ENCODE measurements around the gene MPC1. TPM values are rescaled to one million over a fixed set of nuclear protein-coding genes. Genes with fewer than 3 reads are reported as not detected.
"Not testable (repeated sequence)": the region's sequence is repeated elsewhere in the genome, so short reads cannot be mapped to it uniquely, and the experiment has no call there.

MPC1 gene
- total RNA-seq, 2 donors from 2014 or later = 273 to 352 TPM

DNA sequence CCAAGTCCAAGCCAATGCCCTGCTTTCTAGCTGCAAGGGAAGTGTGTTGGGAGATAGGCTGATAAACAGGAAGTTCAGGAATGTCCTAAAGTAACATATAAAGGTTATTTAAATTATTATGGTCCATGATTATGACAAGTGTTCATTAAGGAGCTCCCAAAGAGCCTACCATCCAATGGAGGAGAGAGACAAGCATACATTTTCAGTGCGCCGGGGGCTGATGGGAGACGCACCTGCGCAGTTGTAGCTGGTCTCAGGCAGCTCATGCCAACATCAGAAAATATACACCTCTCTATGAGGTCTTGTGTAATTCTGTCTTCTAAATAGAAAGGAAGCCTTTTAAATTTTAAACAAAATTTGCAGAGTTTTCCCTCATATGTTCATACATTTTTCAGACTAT is 27.8 kb downstream of the MPC1 start:
- intact Hi-C loops (cut with DNase I) = no loop called here
- DNase-seq = no peak
- ATAC-seq = no peak

DNA sequence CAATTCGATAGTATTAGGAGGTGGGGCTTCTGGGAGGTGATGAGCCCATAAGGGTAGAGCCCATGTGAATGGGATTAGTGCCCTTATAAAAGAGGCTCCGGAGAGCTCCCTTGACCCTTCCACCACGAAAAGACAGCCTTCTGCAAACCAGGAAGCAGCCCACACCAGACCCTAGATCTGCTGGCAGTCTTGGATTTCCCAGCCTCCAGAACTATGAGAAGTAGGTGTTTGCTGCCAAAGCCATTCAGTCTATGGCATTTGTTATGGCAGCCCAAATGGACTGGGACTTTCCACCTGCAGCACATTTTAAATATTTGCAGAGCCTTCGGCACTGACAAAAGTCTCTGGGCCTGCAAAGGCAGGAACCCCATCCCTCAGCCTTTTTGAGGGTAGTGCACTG is 28.6 kb downstream of the MPC1 start:
- ATAC-seq (no peak), DNase-seq (no peak)
- intact Hi-C loops (cut with DNase I) = no loop called here

DNA sequence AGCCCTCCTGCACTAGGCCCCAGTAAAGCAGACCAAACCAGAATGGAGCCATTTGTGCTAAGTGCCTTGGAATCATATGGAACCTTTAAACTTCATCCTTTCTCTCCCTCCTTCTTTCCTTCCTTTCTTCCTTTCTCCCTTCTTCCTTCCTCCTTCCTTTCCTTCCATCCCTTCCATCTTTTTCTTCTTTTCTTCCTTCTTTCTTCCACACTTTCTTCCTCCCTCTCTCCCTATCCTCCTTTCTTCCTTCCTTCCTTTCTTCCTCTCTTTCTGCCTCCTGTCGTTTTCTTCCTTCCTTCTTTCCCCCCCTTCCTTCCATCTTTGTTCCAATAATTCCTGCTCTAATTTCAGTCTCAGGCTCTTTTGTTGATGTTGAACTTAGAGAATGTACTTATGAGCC is 29.2 kb downstream of the MPC1 start:
- intact Hi-C loops (cut with DNase I) = no loop called here
- ATAC-seq = no peak
- no peak for DNase-seq

DNA sequence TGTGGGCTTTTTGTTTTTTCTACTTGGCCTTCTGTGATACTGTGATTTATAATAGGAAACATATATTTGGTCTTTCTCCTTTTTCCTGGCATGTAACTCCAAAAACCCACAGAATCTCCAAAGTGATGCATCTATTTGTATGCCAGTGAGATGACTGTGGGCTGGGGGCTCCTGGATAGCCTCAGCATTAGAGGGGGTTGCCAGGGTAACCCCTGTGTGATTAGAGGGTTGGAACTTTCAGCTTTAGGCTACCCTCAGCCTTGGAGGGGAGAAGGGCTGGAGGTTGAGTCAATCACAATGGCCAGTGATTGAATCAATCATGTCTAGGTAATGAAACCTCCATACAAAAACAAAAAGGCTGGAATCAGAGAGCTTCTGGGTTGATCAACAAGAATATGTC is 29.8 kb downstream of the MPC1 start:
- intact Hi-C loops (cut with DNase I) = no loop called here
- ATAC-seq = no peak
- no peak for DNase-seq

DNA sequence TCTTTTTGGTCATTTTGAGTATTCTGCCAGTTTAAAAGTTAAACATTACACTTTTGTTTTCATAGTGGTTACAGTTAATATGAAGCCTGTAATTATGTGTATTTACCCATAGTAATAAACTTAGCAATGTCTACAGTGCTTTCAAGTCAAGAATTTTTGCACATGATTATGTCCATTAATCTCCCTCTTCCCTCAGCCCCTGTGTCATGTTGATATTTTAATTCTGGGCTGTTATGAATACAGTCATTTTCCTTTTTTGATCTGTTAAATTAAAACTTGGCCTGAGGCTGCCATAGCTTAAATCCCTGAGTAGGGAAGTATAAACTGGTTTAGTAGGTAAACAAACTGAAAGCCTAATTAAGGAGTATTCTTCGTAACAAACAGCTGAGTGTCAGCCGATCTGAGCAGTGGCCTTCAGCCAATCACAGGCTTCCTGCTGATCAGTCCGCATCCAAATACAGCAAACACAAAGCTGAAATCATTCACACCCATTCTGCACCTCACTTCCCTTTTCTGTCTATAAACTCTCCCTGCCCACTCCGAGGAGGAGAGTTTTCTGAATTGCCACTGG is 30.9 kb downstream of the MPC1 start:
- intact Hi-C loops (cut with DNase I) = no loop called here
- ATAC-seq (peak; percentile 57 to 72), DNase-seq (no peak)

DNA sequence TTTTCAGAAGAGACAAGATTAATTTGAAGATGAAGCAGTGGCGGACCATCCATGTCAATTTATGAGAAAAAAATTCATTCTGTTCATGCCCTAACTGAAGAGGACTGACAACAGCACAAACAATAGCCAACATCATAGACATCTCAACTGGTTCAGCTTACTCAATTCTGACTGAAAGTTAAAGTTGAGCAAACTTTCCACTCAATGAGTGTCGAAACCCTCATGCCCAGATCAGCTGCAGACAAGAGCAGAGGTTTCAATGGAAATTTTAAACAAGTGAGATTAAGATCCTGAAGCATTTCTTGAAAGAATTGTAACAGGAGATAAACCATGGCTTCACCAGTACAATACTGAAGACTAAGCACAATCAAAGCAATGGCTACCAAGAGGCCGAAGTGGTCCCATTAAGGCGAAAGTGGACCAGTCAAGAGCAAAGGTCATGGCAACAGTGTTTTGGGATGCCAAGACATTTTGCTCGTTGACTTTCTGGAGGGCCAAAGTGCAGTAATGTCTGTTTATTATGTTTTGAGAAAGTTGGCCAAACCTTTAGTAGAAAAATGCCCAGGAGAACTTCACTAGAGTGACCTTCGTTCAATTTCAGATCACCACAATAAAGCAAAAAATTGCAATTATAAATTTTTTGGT is 34.3 kb downstream of the MPC1 start:
- peak in 1 of 2 donors; percentile 38 for ATAC-seq
- no peak for DNase-seq
- intact Hi-C loops (cut with DNase I) = no loop called here

DNA sequence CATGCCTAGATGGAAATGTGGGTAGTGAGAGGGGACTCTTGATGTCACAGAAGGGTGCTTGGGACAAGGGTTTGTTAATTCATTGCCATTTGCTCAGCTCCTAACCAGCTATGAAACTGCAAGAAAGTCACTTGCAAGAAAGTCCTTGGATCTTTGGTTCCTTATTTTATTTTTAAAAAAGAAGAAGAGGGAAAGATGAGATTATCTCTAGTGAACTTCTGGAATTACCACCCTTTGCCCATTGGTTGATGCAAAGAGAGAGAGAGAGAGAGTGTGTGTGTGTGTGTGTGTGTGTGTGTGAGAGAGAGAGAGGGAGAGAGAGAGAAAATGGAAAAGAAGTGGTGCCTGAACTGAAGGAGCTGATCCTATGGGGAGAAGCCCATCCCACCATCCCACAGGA is 35.8 kb downstream of the MPC1 start:
- intact Hi-C loops (cut with DNase I) = no loop called here
- ATAC-seq = no peak

DNA sequence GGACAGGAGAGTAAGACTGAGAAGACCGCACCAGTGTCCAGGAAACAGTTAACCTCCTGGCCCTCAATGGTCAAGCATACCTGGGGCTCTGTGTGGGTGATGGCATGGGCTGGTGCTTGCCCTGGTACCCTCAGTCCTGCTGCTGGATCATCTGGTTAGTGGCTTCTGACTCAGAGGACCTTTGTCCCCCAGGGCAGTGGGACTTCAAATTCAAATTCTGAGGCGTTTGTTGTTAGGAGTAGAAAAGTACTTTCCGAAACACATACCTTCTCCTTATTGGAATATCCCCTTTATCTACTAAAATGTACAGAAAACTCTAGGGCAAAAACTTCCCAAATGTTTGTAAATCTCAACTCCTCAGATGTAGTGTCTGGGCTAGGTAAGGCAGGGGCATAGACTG is 36.3 kb downstream of the MPC1 start:
- no peak for ATAC-seq
- DNase-seq = no peak
- intact Hi-C loops (cut with DNase I) = no loop called here

More for the DNA sequence above, 35.8 kb downstream of the MPC1 start:
- no peak for DNase-seq

DNA sequence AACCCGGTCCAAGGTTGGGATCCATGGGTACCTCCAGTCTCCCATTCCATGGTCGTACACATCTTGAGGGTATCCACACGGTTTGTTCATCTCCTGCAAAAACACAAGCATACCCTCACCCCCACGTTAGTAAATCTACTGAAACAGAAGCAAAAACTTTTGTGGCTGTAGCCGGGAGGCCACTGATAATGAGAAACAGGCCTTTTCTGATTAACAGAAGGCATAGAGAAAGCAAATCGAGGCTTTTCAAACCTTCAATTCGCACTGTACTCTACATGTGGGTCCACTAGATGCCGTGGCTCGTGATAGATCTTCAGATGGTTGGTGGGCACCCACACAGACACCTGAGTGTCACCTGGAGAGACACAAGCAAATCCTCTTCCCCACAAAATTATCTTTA is 37.1 kb downstream of the MPC1 start:
- DNase-seq; ATAC-seq; intact Hi-C loops (cut with DNase I): not testable (repeated sequence)

DNA sequence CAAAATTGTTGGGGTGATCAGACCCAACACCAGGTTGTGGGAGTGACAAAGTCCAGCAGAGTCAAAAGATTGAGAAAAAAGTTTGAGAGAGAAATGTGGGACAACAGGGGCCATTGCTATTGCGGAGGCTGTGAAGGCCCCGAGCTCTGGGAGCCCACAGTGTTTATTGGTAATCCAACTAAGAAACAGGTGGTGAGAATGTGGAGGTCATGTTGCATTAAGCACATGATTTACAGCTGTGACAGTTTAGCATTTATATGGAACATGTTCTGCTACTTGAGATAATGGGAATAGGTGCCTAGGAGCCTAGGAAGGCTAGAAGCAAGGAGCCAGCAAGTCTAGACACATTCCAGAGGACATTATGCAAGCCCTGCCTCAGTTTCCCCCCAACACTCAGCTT is 37.8 kb downstream of the MPC1 start:
- intact Hi-C loops (cut with DNase I) = loop anchor here in 1 of 2 donors (5.0 kb wide), 1 partner anchor 32 kb away; no protein-coding TSS in a partner anchor
- DNase-seq, ATAC-seq: not testable (repeated sequence)

DNA sequence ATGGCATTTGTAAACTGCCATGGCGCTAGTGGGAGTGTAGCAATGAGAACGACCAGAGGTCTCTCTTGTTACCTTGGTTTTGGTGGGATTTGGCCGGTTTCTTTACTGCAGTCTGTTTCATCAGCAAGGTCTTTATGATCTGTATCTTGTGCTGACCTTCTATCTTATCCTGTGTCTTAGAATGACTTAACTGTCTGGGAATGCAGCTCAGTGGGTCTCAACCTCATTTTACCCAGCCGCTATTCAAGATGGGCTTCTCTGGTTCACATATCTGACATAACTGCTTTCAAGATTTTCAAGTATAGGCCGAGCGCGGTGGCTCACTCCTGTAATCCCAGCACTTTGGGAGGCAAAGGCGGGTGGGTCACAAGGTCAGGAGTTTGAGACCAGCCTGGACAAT is 38.5 kb downstream of the MPC1 start:
- ATAC-seq = no peak
- intact Hi-C loops (cut with DNase I) = loop anchor here in 1 of 2 donors (5.0 kb wide), 1 partner anchor 33 kb away; no protein-coding TSS in a partner anchor

DNA sequence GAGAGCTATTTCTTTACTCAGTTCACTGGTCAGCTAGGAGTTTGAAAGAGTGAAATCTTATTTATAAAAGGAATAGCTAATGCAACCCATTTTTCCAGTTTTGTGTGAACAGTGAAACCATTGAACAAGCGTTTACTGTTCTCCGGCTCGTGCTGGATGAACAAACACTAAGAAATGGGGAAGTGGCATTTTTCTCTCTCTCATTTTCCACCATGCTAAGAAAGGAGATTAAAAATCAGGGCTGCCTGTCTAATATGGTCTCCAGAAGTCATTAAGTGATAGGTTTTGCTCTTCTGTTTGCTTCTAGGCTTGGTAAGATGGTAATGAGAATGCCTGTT is 39.6 kb downstream of the MPC1 start:
- DNase-seq (no peak), ATAC-seq (no peak)
- intact Hi-C loops (cut with DNase I) = loop anchor here in 1 of 2 donors (5.0 kb wide), 1 partner anchor 34 kb away; no protein-coding TSS in a partner anchor

More for the DNA sequence above, 38.5 kb downstream of the MPC1 start:
- DNase-seq = no peak

DNA sequence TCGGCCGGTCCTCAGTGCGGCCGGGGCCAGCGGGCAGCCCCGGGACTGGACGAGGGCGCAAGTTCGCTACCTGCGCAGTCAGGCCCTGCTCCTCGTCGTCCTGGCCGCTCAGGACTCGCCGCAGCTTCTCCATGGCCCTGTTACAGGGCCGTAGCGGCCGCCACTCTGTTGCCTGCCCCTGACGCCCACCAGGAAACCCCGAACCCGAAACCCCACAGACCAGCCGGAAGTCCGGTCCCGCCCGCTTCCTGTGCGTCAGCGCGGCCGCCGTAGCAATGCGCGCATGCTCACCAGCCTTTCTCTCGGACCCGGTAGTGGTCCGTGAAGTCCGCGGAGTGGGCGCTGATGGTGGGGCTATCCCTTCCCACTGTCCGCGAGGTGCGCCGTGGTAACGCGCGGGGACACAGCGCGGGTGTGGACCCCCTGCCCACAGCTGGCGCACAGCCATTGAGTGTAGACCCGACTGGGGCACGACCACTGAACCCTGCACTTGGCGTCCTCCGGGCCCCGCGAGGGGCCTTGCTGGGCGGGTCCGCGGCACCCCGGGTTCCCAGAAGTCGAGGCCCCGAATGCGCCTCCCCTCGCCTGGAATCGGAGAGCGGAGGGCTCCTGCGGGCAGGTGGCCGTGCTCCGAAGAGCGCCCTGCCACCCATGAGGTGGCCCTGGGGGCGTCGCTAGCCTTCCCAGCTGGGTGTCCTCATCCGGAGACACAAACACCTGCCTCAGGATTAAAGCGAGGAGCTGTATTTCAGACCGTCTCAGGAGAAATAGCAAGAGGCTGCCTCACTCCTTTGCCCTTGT is 40.2 kb downstream of the MPC1 start, which contains the start of gene SFT2D1:
Gene SFT2D1, minus strand, starts transcription at position 197 of the 801 bp plus-strand sequence. Its CDS starts 64 bp downstream, at position 133.
- ATAC-seq (peak; percentile 98 to 99), DNase-seq (peak; percentile 93)
- intact Hi-C loops (cut with DNase I) = loop anchor here in 1 of 2 donors (5.0 kb wide), 1 partner anchor 35 kb away; no protein-coding TSS in a partner anchor

DNA sequence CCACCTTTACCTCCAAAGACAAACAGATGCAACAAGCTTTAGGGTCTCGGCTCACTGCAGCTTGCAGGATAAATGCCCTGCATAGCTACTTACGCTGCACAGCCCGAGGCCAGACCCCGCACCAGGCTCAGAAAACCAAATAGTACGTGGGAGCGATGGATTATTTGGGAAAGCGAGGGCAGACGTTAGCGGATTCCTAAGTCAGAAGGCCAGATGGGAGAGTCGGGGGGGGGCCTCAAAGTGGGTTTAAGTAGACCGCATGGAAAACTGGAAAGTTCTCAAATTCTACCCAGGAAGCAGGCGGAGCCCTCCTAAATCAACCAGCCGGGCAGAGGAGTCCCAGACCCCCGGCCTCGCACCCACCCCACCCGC is 40.8 kb downstream of the MPC1 start:
- DNase-seq (no peak), ATAC-seq (peak in 1 of 2 donors; percentile 6)
- intact Hi-C loops (cut with DNase I) = loop anchor here in 1 of 2 donors (5.0 kb wide), 1 partner anchor 35 kb away; no protein-coding TSS in a partner anchor

DNA sequence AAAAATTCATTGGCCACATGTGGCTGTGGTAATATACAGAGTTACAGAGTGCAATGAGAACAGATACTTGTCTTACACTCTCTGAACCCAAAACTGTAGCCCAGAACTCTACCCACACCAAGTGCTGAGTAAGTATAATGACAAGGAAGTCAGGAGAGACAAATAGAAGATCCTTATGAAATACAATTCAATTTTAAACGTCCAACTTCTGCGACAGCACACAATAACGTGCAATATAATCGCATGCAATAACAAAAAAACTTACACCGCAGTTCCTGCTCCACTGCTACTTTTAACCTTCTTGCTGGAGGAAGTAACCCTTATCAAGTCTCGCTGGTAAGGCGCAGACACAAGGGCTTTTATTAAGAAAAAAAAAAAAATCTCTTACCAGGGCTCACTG is 41.3 kb downstream of the MPC1 start:
- DNase-seq (no peak), ATAC-seq (no peak)
- intact Hi-C loops (cut with DNase I) = loop anchor here in 1 of 2 donors (5.0 kb wide), 1 partner anchor 36 kb away; no protein-coding TSS in a partner anchor

DNA sequence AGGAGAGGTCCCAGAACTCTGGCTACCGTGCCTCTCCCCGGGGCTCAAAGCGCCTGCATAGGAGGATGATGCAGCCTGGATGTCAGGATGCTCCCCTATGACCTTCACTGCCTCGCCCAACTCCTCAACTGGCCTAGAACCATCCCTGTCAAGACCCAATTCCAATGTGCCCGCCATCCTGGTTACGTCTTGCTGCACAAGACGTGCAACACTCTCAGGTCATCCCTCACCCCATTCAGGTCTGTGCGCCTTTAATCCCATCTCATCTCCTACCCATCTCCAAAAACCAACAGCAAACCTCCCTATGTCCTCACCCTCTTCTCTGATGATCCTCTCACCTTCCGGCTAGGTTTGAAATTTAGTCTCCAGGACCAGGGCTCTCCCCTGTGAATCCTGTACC is 43.9 kb downstream of the MPC1 start:
- ATAC-seq = no peak
- intact Hi-C loops (cut with DNase I) = no loop called here
- no peak for DNase-seq

DNA sequence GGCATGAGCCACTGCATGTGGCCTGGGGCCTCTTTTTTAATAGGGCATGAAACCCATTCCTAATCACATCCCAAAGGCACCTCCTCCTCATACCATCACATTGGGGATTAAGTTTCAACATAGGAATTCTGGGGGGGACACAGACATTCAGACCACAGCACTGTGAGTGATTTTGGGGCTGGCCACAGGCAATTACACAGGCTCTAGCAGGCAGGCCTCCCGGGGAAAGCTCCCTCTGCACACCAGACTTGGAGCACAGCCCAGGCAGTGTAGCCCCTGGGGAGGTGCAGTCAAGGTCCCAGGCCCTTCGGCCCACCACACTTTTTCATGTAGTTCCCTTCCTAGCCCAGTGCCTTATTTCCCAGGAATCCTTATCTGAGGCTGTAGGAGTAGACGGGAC is 45.9 kb downstream of the MPC1 start:
- DNase-seq (no peak), ATAC-seq (peak in 1 of 2 donors; percentile 51)
- intact Hi-C loops (cut with DNase I) = no loop called here

DNA sequence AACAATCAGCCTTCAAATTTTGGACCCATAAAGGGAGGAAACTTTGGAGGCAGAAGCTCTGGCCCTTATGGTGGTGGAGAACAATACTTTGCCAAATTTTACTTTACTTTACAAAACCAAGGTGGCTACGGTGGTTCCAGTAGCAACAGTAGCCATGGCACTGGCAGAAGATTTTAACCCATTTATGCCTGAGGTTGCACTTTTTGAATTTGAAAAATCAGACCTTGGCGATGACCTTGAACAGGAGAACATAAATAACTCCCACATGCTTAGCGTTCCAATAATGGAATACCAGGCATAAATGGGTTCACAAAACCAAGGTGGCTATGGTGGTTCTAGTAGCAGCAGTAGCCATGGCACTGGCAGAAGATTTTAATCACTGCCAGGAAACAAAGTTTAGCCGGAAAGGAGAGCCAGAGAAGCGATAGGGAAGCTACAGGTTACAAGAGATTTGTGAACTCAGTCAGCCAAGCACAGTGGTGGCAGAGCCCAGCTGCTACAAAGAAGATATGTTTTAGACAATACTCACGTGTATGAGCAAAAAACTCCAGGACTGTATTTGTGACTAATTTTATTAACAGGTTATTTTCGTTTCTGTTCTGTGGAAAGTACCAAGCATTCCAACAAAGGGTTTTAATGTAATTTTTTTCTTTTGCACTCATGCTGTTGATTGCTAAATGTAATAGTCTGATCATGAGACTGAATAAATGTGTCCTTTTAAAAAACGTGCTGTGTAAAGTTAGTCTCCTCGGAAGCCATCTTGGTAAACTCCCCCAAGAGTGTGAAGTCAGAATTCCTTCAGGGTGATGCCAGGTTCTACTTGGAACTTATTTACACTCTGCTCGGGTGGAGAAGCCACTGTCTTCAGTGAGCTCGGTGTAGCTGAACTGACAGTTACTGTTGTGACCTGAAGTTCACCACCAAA is 47.1 kb downstream of the MPC1 start:
- intact Hi-C loops (cut with DNase I) = no loop called here
- DNase-seq (no peak), ATAC-seq (no peak)

DNA sequence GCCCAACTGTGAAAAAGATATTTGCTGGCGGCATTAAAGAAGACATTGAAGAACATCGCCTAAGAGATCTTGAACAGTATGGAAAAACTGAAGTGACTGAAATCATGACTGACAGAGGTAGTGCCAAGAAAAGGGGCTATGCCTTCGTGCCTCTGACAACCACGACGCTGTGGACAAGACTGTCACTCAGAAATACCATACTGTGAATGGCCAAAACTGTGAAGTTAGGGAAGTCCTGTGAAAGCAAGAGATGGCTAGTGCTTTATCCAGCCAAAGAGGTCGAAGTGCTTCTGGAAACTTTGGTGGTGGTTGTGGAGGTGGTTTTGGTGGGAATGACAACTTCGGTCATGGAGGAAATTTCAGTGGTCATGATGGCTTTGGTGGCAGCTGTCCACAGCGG is 47.9 kb downstream of the MPC1 start:
- DNase-seq (no peak), ATAC-seq (no peak)
- intact Hi-C loops (cut with DNase I) = no loop called here
